HepG2 (cell line): ENCODE results near the gene HLA-DOA. TPM values are rescaled to one million over a fixed set of nuclear protein-coding genes. Genes with fewer than 3 reads are reported as not detected.
A peak's percentile ranks its signal among the peaks of the same experiment; 100 is the strongest.

Source experiments
- AFF4 ChIP-seq: sonication (generic); formaldehyde crosslinking; IDR thresholded peaks from 2 replicates; pipeline ENCODE4 v1.4.0; 2020; ENCODE audit warnings: missing genetic modification reagents
- LCORL ChIP-seq, 2 experiments: fragments of 450-650 bp in 1 of 2; sonication (generic) in 1 of 2; formaldehyde crosslinking in 1 of 2; IDR thresholded peaks; 2 replicates each; pipeline versions ENCODE4 v1.5.0 to v1.6.1; 2017 to 2020; ENCODE audit warnings: antibody characterized with exemption in 1 of 2, missing genetic modification reagents in 1 of 2
- MED13 ChIP-seq: sonication (generic); formaldehyde crosslinking; IDR thresholded peaks from 2 replicates; pipeline ENCODE4 v1.5.0; 2020; ENCODE audit warnings: missing genetic modification reagents
- NR2C2 ChIP-seq: sonication (generic); formaldehyde crosslinking; IDR thresholded peaks from 2 replicates; pipeline ENCODE4 v1.4.0; 2020; ENCODE audit warnings: missing genetic modification reagents, mild to moderate bottlenecking, moderate library complexity, borderline replicate concordance
- RFXAP ChIP-seq: sonication (generic); formaldehyde crosslinking; IDR thresholded peaks from 2 replicates; pipeline ENCODE4 v1.4.0; 2020; ENCODE audit warnings: missing genetic modification reagents, borderline replicate concordance
- SMAD1 ChIP-seq: sonication (generic); formaldehyde crosslinking; IDR thresholded peaks from 2 replicates; pipeline ENCODE4 v1.4.0; 2020; ENCODE audit warnings: missing genetic modification reagents, low read depth, mild to moderate bottlenecking, borderline replicate concordance
- XRCC5 ChIP-seq: fragments of 200-400 bp; formaldehyde crosslinking; optimal IDR thresholded peaks from 2 replicates; pipeline ENCODE3; 2017; ENCODE audit warnings: mild to moderate bottlenecking, low read length
- ZFYVE20 ChIP-seq: sonication (generic); formaldehyde crosslinking; IDR thresholded peaks from 2 replicates; pipeline ENCODE4 v1.8.0; 2023; ENCODE audit warnings: low read depth, mild to moderate bottlenecking, moderate library complexity, missing genetic modification reagents, borderline replicate concordance
- ZNF18 ChIP-seq: sonication (generic); formaldehyde crosslinking; IDR thresholded peaks from 2 replicates; pipeline ENCODE4 v1.8.0; 2022; ENCODE audit warnings: mild to moderate bottlenecking, missing genetic modification reagents; ENCODE audit not compliant: insufficient replicate concordance
- ZNF350 ChIP-seq: sonication (generic); formaldehyde crosslinking; IDR thresholded peaks from 2 replicates; pipeline ENCODE4 v1.4.0; 2020; ENCODE audit warnings: mild to moderate bottlenecking, low read depth, missing genetic modification reagents, borderline replicate concordance
- ZNF383 ChIP-seq: sonication (generic); formaldehyde crosslinking; IDR thresholded peaks from 2 replicates; pipeline ENCODE4 v1.4.0; 2020; ENCODE audit warnings: missing genetic modification reagents, mild to moderate bottlenecking, borderline replicate concordance
- ZNF431 ChIP-seq: sonication (generic); formaldehyde crosslinking; IDR thresholded peaks from 2 replicates; pipeline ENCODE4 v1.9.0; 2022; ENCODE audit warnings: missing genetic modification reagents, low read depth, mild to moderate bottlenecking, borderline replicate concordance
- ZNF501 ChIP-seq: sonication (generic); formaldehyde crosslinking; IDR thresholded peaks from 2 replicates; pipeline ENCODE4 v1.5.1; 2020; ENCODE audit warnings: mild to moderate bottlenecking, moderate library complexity, missing genetic modification reagents
- ZNF510 ChIP-seq: sonication (generic); formaldehyde crosslinking; IDR thresholded peaks from 2 replicates; pipeline ENCODE4 v1.4.0; 2020; ENCODE audit warnings: low read depth, mild to moderate bottlenecking, missing genetic modification reagents
- ZNF639 ChIP-seq: conservative IDR thresholded peaks from 2 replicates; pipeline ENCODE4 v1.6.1; 2018; ENCODE audit warnings: missing genetic modification reagents
- ZNF792 ChIP-seq: IDR thresholded peaks from 2 replicates; pipeline ENCODE4 v1.6.1; 2016
- polyA plus RNA-seq, 8 experiments: library from polyadenylated mRNA; depleted of rRNA in 3 of 8; stranded (reverse) in 7 of 8; unstranded in 1 of 8; fragments of >200 nt; fragmentation: Illumina TruSeq in 4 of 8; extraction: Trizol in 4 of 8; gene quantifications; 2 replicates each; pipeline versions ENCODE4 v1.2.1 to v1.2.3, GENCODE V29; 2011 to 2016; ENCODE audit warnings: low read depth in 4 of 8, missing spikeins in 1 of 8, mixed read lengths in 1 of 8; ENCODE audit not compliant: insufficient read depth in 1 of 8
- total RNA-seq, 5 experiments: library from RNA; depleted of rRNA; stranded (reverse); fragments of >200 nt; fragmentation: Illumina TruSeq; extraction: Trizol; gene quantifications; 2 replicates each; pipeline ENCODE4 v1.2.3, GENCODE V29; 2016; ENCODE audit warnings: low read depth in 1 of 5
- TF ChIP-seq, protein P1 (sequence below): IDR thresholded peaks from 2 replicates; pipeline ENCODE4 v1.6.1; 2016; ENCODE audit warnings: low read depth

The HLA-DOA gene
- total and polyA plus RNA-seq, 2 of the 13 experiments (the other 11 are each of a cell fraction or from before 2014, with no cell fraction given): 0.03 to 0.09 TPM

GRCh38 chr6:32972353-32973143 lies 36.8 kb downstream of the HLA-DOA start (continued):
- no peak for TF ChIP-seq MED13 (CRISPR knock-in tag)
- TF ChIP-seq ZNF510 (CRISPR knock-in tag): 0 out of 2 replicates have a peak, but pooled peaks have one; percentile 44
- no peak for TF ChIP-seq NR2C2 (CRISPR knock-in tag)
- TF ChIP-seq, protein P1, sequence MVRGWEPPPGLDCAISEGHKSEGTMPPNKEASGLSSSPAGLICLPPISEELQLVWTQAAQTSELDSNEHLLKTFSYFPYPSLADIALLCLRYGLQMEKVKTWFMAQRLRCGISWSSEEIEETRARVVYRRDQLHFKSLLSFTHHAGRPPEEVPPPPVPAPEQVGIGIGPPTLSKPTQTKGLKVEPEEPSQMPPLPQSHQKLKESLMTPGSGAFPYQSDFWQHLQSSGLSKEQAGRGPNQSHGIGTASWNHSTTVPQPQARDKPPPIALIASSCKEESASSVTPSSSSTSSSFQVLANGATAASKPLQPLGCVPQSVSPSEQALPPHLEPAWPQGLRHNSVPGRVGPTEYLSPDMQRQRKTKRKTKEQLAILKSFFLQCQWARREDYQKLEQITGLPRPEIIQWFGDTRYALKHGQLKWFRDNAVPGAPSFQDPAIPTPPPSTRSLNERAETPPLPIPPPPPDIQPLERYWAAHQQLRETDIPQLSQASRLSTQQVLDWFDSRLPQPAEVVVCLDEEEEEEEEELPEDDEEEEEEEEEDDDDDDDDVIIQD: no peak; the same call in 1 of the 2 replicates
- TF ChIP-seq ZFYVE20 (CRISPR knock-in tag): peak; percentile 46; the same call in 1 of the 2 replicates
- TF ChIP-seq ZNF639 (CRISPR knock-in tag): no peak
- TF ChIP-seq SMAD1: peak; percentile 53; the same call in 1 of the 2 replicates
- TF ChIP-seq ZNF383 (CRISPR knock-in tag): no peak
- peak; percentile 37; the same call in 1 of the 2 replicates for TF ChIP-seq AFF4 (CRISPR knock-in tag)
- peak; percentile 16; the same call in 1 of the 2 replicates for TF ChIP-seq ZNF501 (CRISPR knock-in tag)
- TF ChIP-seq ZNF792 (CRISPR knock-in tag): no peak
- TF ChIP-seq ZNF350: no peak
- TF ChIP-seq ZNF18 (CRISPR knock-in tag): peak; percentile 65
- no peak; the same call in 1 of the 2 replicates for TF ChIP-seq ZNF431 (CRISPR knock-in tag)
- TF ChIP-seq LCORL (IDR thresholded peaks at IDR 0.05): no peak
- no peak for TF ChIP-seq LCORL (CRISPR knock-in tag; IDR thresholded peaks at IDR 0.05)
- TF ChIP-seq XRCC5: no peak
- TF ChIP-seq RFXAP (CRISPR knock-in tag): 0 out of 2 replicates have a peak, but pooled peaks have one; percentile 3
